Activated naive CD4-positive, alpha-beta T cell (primary cell): ENCODE measurements around the gene EPB41L4A.

Source experiments
- DNase-seq, 4 experiments: peaks; one replicate each; lab custom pipeline; 2025; lab: John Stamatoyannopoulos, UW

Gene EPB41L4A

GRCh38 chr5:112353678-112354077 lies 65.4 kb downstream of the EPB41L4A start:
- no peak for DNase-seq

DNA sequence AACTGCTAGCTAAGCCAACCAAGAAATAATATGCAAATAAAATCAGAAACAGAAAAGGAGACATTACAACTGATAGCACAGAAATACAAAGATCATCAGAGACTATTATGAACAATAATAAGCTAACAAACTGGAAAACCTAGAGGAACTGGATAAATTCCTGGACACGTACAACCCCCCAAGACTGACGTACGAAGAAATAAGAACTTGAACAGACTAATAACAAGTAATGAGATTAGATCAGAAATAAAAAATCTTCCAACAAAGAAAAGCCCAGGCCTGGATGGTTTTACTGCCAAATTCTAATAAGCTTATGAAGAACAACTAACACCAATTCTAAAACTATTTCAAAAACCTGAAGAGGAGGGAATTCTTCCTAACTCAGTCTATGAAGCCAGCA lies 67.9 kb downstream of the EPB41L4A start:
- no peak for DNase-seq

- DNase-seq = no peak
Observed at GRCh38 chr5:112350626-112351025, 68.5 kb downstream of the EPB41L4A start.

DNA sequence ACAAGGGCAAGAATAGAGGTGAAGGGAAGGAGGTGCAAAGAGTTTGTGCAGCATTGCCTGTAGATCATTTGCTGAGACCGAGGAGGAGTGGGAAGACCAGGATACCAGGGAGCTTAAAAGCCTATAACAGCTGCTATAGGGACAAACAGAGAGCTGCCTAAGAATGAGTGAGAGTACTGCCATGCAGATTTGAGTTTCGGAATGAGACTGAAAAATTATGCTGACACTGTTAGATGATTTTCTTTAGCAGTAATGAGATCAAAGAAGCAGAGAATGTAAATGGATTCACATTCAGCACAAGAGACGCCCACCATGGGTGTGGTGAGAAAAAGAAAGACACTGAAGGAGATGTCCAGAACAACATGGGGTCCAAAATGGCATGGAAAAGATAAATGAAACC lies 69.7 kb downstream of the EPB41L4A start:
- no peak for DNase-seq

DNA sequence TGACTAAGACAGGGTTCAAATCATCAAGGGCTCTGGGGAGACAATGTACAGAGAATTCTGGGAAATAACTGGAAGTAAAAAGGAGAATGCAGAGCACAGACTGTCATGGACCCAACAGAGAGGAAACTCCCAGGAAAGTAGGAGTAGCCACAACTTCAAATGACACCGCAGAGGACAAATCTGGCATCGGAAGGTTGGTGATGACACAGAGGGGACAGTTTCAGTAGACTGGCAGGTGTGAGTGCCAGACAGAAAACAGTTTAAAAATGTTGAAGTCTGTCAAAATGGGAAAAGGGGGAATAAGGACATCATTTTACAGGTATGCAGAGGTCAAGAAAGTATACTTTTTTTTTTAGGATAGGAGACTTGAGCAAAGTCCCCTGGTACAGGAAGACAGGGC lies 70.2 kb downstream of the EPB41L4A start:
- no peak for DNase-seq

DNA sequence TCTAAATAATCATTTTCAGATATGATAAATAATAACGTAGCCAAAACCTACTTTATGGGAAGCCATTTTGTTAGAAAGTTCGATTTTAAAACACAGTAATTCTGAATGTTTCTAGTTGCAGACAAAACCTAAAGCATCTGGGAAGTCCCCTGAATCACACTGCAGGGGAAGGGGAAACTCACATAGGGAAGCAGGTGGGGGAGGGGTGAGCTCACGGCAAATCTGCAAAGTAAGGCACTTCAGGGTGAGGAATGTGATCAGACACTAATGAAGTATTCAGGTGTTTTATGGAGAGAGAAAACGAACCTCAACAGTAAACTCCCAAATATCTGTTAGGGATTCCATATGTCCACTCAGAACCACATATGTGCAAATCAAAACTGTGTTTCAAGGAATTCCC lies 70.7 kb downstream of the EPB41L4A start:
- no peak for DNase-seq

- DNase-seq = no peak
Observed at GRCh38 chr5:112346411-112347044, 72.5 kb downstream of the EPB41L4A start.

- no peak for DNase-seq
Observed at GRCh38 chr5:112344540-112344939, 74.5 kb downstream of the EPB41L4A start.

DNA sequence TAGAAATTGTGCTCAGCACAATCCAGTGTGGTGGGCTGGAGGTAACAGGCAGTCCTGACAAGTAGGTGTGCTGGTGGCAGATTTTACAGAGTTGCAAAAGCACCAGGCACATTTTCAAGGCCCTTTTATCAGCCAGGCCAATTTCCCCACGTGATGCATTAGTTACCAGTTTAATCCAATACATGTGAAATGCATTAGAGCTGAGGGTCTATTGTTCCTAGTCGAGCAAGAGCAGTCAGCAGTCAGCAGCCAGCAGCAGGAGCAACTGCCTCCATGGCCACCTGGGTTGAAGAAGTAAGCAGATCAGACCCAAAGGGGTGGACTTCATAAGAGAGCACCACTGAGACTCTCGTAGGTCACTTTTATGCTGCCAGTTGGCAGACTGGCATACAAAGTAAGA lies 76.7 kb downstream of the EPB41L4A start:
- no peak for DNase-seq

DNA sequence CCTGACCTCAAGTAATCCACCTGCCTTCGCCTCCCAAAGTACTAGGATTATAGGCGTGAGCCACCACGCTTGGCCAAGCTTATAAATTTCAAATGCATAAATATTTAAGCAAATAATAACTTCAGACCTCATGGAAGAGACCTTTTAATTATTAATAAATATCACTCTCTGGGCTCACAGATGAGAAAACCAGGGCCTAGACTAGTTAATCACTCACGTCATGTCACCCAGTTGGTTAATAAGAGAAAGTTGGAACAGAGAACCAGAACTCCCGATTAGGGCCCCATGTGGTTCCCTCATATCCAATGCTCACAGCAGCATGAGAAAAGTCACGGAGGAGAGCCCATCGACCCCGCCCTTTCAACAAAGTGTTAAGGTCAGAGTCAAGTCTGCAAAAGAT lies 79.3 kb downstream of the EPB41L4A start:
- DNase-seq = no peak

DNA sequence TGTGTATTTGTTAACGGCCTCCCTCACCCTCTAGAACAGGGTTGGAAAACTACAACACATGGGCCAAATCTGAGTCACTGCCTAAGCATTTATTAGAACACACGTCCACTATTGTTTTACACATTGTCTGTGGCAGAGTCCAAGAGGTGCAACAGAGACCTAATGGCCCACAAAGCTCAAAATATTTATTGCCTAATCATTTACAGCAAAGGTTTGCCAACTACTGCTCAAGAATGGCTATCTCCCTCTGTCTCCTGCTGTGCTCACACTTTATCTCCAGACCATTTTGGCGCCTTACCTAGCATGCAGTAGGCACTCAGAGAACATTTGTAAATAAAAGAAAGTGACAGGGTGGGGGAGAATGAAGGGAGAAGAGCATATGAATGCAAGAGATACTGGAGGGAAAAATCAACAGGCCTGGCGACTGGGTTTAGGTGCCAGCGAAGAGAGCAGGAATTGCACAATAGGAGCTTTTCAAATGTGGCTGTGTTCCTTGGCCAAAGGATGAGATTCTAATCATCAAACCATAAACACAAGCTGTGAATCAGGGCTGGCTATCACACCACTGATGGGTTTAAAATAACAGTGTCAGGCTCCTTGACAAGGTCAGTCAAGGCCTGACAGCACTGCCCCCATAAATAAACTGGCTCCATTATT lies 80.3 kb downstream of the EPB41L4A start:
- DNase-seq = no peak

DNA sequence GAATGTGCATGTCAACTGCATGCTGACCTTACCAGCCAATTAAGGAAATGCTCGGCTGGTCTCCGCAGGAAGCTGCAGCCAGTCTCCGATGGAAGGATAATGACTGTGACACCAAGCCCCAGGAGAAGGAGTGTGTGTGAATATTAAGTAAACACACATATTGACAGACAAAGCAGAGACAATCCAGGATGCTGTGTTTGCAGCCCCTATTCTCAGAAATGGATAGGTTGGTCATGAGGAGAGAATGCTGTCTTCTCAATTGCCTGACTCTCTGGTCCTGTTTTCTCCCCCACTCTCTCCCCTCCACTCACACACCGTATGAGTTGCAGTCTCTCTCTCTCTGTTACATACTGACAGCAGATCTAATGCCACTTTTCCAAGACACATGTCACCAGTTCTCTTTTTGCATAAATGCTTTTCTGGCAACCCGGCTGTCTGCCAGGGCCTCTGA lies 85.7 kb downstream of the EPB41L4A start:
- no peak for DNase-seq

GRCh38 chr5:112331892-112332291 lies 87.2 kb downstream of the EPB41L4A start:
- no peak for DNase-seq

DNA sequence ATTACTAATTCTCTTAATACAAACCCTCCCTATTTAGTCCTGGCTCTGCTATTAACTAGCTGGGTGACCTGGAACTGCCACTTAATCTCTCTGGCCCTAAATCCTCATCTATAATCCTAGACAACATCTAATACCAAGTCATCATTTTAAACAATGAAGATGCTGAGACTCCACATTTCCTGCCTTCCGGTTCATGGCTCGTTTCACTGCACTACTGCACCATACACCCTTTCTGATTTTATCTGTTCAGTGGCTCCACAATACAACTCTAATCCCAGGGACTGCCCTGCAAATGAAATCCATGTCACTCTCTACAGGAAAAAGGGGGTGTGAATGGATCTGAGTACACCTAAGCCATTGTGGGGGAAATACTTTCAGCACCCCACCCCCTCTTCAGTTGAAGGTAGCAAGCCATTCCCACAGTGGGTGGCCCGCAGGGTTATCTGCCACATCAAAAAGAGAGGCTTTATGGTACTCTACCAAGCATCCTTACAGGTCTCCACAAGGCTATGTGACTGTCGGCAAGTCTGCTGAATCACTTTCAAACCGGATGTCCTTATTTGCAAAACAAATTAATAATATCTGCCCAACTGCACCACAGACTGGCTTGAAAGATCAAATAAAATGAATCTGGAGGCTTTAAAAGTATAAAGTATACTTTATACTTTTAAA lies 89.5 kb downstream of the EPB41L4A start:
- no peak for DNase-seq

GRCh38 chr5:112323166-112323565 lies 95.9 kb downstream of the EPB41L4A start:
- DNase-seq = no peak

- DNase-seq = no peak
Observed at GRCh38 chr5:112320408-112320807, 98.7 kb downstream of the EPB41L4A start.

- DNase-seq = no peak
Observed at GRCh38 chr5:112318346-112318745, 100.7 kb downstream of the EPB41L4A start.

- DNase-seq = no peak
Observed at GRCh38 chr5:112317866-112318265, 101.2 kb downstream of the EPB41L4A start.

GRCh38 chr5:112316731-112317130 lies 102.3 kb downstream of the EPB41L4A start:
- DNase-seq = no peak

- DNase-seq = no peak
Observed at GRCh38 chr5:112316006-112316405, 103.1 kb downstream of the EPB41L4A start.

DNA sequence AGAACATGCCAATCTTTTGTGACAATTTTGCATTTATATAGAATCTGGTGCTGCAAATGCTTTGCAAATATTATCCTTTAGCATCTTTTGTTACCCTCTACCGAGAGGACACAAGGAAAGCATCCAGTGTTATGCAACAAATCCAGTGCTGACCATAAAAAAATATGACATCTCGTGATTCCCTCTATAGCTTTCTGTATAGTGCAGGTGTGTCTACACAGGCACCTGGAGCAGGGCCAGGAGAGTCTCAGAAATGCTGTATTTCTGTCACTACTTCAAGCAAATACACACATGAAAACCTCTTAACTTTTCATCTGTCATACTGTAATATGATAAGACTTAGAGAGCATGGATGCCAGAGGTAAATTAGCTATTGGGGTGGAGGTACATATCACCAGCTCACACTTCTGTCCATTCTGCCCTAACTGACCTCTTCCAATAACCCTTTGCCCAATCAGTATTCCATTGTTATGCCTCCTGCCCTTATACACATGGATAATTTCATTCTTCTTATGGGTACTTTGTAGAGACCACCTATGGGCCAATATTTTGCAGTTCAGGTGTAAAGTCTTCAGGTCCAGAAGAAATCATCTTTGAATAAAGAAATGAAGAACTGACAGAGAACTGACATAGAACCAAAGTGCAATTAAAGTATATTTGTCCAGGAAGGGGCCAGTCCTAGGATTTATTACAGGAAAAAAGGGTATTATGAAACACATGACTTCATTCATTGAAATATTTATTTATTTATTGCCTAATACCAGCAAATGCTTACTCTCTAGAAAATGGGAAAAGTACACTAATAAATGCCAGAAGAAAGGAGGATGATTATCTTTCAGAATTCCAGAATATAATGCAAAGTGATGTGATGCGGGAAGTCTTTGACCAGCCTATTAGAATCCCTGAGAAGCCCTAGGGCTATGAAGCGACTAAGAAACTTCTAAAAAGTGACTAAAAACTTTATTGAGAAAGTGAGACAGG lies 106.5 kb downstream of the EPB41L4A start:
- DNase-seq = no peak

DNA sequence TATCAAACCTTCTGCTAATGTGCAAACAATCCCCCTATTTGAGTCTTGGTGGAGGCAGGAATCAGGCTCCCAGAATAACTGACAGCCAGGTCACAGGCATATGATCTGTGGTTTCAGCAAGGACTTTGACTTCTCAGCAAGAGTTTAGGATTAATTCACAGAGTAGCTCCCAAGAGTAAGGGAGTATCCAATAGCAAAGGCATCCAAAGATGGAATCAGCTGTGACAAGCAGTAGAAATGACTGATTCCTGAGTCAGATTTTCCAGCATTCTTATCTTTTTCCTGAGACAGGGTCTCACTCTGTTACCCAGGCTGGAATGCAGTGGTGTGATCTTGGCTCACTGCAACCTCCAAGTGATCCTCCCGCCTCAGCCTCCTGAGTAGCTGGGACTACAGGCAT lies 108.3 kb downstream of the EPB41L4A start:
- no peak for DNase-seq
